Central memory CD8-positive, alpha-beta T cell (primary cell): Measurements from ENCODE around the gene EIF3L.

Experiments used
- ATAC-seq: fragments of 150-1000 bp; cut with Tn5 transposase; replicated peaks from 2 replicates; pipeline ENCODE4 v1.10.0; 2022; ENCODE audit warnings: mild to moderate bottlenecking, moderate FRiP score, moderate number of reproducible peaks; ENCODE audit not compliant: poor library complexity, severe bottlenecking; ENCODE audit errors: extremely low read depth
- DNase-seq, 2 donors: peaks; one replicate each; pipeline ENCODE4 v3.0.0; 2021; ENCODE audit warnings: low spot score in 2 of 2
- H3K27ac Mint-ChIP-seq: one replicate; pipeline ENCODE4 v1.8.0; 2022; ENCODE audit warnings: low read depth, mild to moderate bottlenecking, moderate library complexity, mixed read lengths
- H3K27me3 Mint-ChIP-seq: one replicate; pipeline ENCODE4 v1.8.0; 2022; ENCODE audit warnings: mixed read lengths
- H3K36me3 Mint-ChIP-seq: one replicate; pipeline ENCODE4 v1.8.0; 2022; ENCODE audit warnings: mild to moderate bottlenecking, moderate library complexity, mixed read lengths; ENCODE audit not compliant: insufficient read depth
- H3K4me1 Mint-ChIP-seq: one replicate; pipeline ENCODE4 v1.8.0; 2022; ENCODE audit warnings: mixed read lengths
- H3K4me3 Mint-ChIP-seq: one replicate; pipeline ENCODE4 v1.8.0; 2022; ENCODE audit warnings: mild to moderate bottlenecking, moderate library complexity, mixed read lengths
- H3K9me3 Mint-ChIP-seq: one replicate; pipeline ENCODE4 v1.8.0; 2022; ENCODE audit warnings: mixed read lengths

The EIF3L gene

DNA sequence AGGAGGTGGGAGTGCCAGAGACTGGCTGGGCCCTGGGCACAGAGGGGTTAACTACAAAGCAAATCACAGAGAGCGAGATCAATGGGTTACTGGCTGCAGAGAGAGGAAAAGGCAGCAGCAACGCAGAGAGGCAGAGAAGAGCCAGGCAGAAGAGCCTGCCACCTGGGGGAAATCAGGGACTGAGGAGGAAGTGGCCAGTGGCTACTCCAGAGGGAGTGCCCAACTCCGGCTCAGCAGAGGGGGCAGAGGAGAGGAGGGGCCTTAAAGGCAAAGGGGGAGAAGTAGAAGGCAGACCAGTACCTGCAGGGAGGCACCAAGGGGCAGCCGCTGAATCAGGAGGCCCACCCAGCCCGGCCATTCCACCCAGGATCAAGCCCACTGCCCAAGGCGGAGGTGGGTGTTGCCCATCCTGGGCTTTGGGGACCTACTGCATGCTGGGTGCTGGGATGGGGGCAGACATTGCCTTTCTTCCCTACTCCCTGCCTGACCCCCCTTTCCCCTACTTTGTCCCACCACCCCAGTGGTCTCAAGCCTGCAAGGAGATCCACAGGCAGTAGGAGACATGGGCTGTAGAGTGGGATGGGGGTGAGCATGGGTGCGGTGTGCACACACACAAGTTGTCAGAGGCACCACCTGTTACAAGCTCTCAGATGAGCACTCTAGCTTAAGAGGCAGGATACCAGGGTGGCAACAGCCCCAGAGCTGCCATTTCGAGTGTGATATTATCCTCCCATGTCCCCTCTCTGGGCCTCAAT lies 27.0 kb upstream of the EIF3L start:
- Mint-ChIP-seq H3K4me3 (no peak overlapping the region), H3K27ac (no peak overlapping the region), H3K27me3 (peaks cover 9% of the 10 kb centered on the region), H3K36me3 (no peaks in the 10 kb centered on the region), H3K4me1 (no peaks in the 10 kb centered on the region), H3K9me3 (no peaks in the 10 kb centered on the region)
- ATAC-seq (no peak), DNase-seq (no peak)

DNA sequence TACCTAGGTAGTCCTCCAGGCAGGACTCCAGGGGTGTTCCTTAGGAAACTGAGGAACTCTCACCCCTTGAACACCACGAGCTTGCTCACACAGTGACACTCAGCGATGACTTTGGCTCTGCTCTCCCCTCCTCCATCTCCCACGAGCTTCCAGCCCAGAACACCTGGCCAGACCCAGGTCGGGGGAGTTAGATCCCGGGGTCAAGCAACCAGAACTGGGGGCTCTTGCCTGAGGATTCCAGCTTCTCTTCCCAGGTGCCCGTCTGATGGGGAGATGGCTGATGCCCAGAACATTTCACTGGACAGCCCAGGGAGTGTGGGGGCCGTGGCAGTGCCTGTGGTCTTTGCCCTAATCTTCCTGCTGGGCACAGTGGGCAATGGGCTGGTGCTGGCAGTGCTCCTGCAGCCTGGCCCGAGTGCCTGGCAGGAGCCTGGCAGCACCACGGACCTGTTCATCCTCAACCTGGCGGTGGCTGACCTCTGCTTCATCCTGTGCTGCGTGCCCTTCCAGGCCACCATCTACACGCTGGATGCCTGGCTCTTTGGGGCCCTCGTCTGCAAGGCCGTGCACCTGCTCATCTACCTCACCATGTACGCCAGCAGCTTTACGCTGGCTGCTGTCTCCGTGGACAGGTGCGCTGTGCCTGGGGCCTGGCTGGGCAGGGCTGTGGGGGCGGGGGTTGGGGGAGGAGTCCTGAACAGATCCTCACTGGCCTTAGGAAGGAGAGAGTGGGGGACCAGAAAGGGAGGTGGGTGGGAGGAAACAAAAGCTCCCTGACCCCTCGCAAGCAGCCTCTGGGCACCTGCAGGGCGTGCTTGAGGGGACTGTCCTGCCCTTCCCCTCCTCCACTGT lies 25.9 kb upstream of the EIF3L start, which contains the start of gene GALR3:
GALR3 (plus strand) TSS at position 249 of the 852 bp plus-strand sequence; CDS start at position 274, 25 bp downstream.
- H3K36me3 Mint-ChIP-seq = no peaks in the 10 kb centered on the region
- H3K9me3 Mint-ChIP-seq = no peaks in the 10 kb centered on the region
- peaks cover 9% of the 10 kb centered on the region for H3K27me3 Mint-ChIP-seq
- no peak within 1 kb of the TSS for H3K27ac Mint-ChIP-seq
- ATAC-seq = no peak
- no peak for DNase-seq
- no peaks in the 10 kb centered on the region for H3K4me1 Mint-ChIP-seq
- H3K4me3 Mint-ChIP-seq = peak within 1 kb of the TSS; percentile 27

DNA sequence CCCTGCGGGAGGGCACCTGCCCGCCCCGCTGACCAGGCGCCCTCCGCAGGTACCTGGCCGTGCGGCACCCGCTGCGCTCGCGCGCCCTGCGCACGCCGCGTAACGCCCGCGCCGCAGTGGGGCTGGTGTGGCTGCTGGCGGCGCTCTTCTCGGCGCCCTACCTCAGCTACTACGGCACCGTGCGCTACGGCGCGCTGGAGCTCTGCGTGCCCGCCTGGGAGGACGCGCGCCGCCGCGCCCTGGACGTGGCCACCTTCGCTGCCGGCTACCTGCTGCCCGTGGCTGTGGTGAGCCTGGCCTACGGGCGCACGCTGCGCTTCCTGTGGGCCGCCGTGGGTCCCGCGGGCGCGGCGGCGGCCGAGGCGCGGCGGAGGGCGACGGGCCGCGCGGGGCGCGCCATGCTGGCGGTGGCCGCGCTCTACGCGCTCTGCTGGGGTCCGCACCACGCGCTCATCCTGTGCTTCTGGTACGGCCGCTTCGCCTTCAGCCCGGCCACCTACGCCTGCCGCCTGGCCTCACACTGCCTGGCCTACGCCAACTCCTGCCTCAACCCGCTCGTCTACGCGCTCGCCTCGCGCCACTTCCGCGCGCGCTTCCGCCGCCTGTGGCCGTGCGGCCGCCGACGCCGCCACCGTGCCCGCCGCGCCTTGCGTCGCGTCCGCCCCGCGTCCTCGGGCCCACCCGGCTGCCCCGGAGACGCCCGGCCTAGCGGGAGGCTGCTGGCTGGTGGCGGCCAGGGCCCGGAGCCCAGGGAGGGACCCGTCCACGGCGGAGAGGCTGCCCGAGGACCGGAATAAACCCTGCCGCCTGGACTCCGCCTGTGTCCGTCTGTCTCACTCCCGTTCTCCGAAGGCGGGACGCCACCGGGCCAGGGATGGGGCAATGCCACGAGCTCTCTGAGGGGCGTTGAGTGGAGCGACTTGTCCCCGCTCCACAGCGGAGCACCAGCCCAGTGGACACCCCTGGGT lies 24.3 kb upstream of the EIF3L start:
- no peak for DNase-seq
- Mint-ChIP-seq H3K4me3 (peak overlapping the region; percentile 68), H3K27me3 (peaks cover 9% of the 10 kb centered on the region), H3K36me3 (peaks cover 5% of the 10 kb centered on the region), H3K4me1 (no peaks in the 10 kb centered on the region), H3K27ac (no peak overlapping the region), H3K9me3 (no peaks in the 10 kb centered on the region)
- peak; percentile 40 for ATAC-seq

DNA sequence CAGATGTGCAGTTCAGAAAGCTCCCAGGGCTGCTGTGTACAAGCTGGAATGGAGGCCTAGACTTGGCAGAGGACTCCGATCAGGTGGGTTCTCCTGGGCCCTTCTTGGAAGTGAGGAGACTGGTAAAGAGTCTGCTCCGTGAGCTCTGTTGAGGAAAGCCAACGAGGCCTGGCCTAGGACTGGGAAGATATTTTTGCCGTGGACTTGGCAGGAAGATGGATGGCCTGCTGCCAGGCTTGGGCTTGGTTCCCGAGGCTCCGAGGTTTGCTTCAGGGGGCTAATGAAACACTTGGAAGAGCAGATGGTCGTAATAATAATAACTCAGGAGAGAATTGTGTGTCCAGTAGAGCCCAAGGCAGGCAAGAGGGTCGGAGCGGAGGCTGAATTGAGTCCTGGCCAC lies 22.2 kb upstream of the EIF3L start:
- ATAC-seq (no peak), DNase-seq (no peak)
- no peak overlapping the region for H3K27ac Mint-ChIP-seq
- peaks cover 3% of the 10 kb centered on the region for H3K27me3 Mint-ChIP-seq
- no peaks in the 10 kb centered on the region for H3K9me3 Mint-ChIP-seq
- H3K4me1 Mint-ChIP-seq = no peaks in the 10 kb centered on the region
- no peak overlapping the region for H3K4me3 Mint-ChIP-seq
- H3K36me3 Mint-ChIP-seq = peaks cover 13% of the 10 kb centered on the region

DNA sequence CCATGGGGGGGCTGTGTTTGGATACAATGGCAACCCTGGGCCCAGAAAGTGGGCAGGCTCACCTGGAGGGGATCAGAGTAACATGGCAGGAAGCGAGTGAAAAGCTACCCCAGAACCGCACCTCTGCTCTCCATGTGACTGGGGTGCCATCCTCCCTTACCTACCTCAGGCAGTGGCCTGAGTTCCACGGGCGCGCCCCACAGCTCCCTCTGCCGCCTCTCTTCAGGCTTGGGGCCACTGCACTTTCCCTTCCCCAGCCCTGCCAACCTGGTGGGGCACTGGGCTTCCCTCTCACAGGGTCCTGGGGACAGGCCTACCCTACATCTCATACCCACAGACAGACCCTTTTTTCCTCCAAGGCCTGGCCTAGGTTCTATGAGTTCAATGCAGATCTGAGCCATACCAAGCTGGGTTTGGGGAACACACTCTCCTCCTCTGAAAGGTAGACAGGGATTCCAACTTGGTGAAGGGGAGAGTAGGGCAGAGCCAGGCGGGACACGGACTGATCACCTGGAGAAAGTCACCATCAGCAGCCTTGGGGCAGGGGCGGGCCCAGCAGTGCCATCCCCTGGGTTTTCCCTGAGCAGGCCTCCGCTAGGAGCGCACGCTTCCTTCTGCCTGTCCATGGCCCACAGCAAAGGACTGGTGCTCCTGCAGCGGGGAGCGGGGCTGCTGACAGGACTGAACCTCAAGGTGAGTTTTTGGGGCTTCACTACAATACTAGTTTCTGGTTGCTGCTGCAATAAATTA lies 19.0 kb upstream of the EIF3L start:
- Mint-ChIP-seq H3K4me1 (no peaks in the 10 kb centered on the region), H3K36me3 (peaks cover 26% of the 10 kb centered on the region), H3K9me3 (no peaks in the 10 kb centered on the region), H3K4me3 (no peak overlapping the region), H3K27ac (no peak overlapping the region), H3K27me3 (no peaks in the 10 kb centered on the region)
- DNase-seq (no peak), ATAC-seq (no peak)

DNA sequence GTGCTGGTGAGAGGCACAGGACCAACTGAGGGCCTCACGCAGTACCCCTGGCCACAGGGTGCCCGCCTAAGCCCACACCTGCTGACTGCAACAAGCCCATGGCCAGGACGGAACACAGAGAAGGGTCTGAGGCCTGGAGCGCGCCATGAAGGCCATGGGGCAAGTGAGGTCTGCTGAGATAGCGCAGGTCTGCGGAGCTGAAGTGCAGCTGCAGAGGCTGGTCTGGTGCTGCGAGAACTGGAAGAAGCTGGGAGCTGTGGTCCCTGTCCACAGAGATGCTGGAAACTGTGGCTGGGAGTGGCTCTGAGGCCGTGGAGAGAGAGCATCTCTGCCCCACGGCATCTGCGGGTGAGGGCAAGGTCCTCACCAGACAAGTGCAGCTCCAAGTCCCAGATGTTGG lies 17.7 kb upstream of the EIF3L start:
- DNase-seq = no peak
- H3K27me3 Mint-ChIP-seq = no peaks in the 10 kb centered on the region
- no peak overlapping the region for H3K27ac Mint-ChIP-seq
- H3K4me1 Mint-ChIP-seq = no peaks in the 10 kb centered on the region
- no peaks in the 10 kb centered on the region for H3K9me3 Mint-ChIP-seq
- no peak for ATAC-seq
- H3K36me3 Mint-ChIP-seq = peaks cover 29% of the 10 kb centered on the region
- H3K4me3 Mint-ChIP-seq = no peak overlapping the region

DNA sequence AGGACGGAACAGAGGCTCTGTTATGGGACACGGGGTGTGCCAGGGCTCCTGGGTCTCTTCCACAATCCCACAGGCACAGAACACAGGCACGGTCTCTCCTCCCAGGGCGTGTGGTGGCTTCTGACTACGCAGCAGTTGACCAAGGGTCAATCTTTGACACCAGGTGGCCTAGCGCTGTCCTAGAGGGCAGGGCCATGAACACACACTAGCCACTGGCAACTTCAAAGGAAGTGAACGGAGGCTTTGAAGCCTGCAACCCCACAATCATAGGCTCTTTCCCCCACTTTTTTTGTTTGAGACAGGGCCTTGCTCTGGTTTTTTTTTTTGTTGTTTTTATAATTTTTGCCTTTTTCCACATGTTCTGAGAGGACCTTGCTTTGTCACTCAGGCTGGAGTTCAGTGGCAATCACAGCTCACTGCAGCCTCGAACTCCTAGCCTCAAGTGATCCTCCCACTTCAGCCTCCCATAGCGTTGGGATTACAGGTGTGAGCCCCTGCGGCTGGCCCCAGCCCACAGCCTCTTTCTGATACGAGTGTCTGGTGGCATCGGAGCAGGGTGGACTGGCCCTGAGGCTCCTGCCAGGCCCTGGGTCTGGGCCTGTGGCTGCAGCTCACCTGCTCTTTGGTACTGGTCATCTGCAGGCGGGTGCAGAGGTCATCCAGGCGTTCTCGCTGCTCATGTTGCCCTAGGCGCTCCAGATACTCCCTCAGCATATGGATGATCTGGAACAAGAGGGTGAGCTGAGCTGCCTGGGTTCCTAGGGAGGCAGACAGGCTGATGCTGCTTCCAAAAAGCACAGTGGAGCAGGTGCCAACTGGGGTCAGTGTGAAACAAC lies 17.0 kb upstream of the EIF3L start:
- Mint-ChIP-seq H3K4me1 (no peaks in the 10 kb centered on the region), H3K27me3 (no peaks in the 10 kb centered on the region), H3K36me3 (peaks cover 31% of the 10 kb centered on the region), H3K27ac (no peak overlapping the region), H3K4me3 (no peak overlapping the region), H3K9me3 (no peaks in the 10 kb centered on the region)
- ATAC-seq (no peak), DNase-seq (no peak)

DNA sequence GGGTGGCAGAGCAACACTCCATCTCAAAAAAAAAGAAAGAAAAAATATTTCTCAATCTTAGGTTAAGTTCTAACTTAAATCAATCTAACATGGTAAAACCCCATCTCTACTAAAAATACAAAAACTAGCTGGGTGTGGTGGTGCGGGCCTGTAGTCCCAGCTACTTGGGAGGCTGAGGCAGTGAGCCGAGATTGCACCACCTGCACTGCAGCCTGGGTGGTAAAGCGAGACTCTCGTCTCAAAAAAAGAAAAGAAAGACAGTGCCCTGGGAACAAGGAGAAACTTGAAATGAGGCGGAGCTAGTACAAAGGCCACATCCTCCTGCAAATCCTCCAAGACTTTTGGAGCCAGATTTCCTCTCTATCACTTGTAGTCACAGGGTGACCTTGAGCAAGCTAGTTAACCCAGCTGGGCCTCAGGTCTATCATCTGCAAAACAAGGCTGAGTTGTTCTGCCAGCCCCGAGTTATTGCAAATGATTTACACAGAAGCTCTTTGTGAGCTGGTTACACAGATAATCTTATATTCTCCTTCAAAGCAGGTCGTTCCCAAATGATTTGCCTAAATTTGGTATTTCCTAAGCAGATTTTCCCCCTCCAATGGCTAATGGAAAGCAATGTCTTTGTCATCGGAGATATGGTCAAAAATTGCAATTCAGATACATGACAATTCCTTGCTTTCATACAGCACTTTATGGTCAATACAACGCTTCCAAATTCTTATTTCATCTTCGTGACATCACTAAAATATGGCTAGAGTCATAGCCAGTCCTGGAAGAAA lies 7.0 kb upstream of the EIF3L start:
- H3K4me3 Mint-ChIP-seq = peak overlapping the region; percentile 74
- ATAC-seq = no peak
- H3K9me3 Mint-ChIP-seq = no peaks in the 10 kb centered on the region
- DNase-seq = no peak
- no peaks in the 10 kb centered on the region for H3K27me3 Mint-ChIP-seq
- H3K36me3 Mint-ChIP-seq = peaks cover 14% of the 10 kb centered on the region
- H3K27ac Mint-ChIP-seq = no peak overlapping the region
- peaks cover 11% of the 10 kb centered on the region for H3K4me1 Mint-ChIP-seq

DNA sequence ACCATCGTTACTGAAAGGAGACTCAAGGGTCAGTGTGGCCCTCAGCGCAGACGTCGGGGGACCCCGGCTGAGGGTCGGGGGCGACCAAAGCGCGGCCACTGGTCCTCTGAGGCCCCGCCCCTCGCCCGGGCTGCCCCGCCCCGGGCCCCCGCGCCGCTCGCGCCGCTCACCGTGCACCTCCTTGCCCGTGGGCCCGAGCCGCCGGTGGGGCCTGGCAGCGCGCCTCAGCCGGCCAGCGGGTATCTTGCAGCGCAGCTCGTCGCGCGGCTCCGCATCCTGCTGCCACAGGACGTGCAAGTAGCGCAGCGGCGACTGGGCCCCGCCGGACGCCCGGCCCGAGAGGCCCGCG lies 5.5 kb upstream of the EIF3L start:
- no peak overlapping the region for H3K27ac Mint-ChIP-seq
- peaks cover 22% of the 10 kb centered on the region for H3K4me1 Mint-ChIP-seq
- H3K4me3 Mint-ChIP-seq = peak overlapping the region; percentile 74
- peak; percentile 35 for ATAC-seq
- DNase-seq = no peak
- H3K9me3 Mint-ChIP-seq = no peaks in the 10 kb centered on the region
- H3K36me3 Mint-ChIP-seq = peaks cover 16% of the 10 kb centered on the region
- H3K27me3 Mint-ChIP-seq = no peaks in the 10 kb centered on the region

DNA sequence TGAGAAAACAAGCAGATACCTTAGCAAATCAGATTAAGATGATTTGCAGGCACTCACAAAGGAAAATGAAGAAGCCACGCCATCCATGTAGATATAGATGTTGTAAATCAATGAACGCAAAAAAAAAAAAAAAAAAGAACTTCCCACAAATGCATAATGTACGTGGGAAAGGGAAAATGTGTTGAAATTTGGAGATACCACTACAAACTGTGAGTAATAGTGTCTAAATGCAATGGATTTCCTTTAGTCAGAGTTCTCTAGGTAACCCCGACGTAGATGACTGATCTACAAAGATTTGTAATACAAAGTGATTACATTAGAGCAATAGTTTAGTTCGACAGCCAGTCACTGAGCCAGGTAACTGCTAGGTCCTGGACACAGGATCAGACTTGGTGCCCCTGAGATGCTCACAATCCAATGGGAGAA lies 4.3 kb upstream of the EIF3L start:
- Mint-ChIP-seq H3K36me3 (peaks cover 19% of the 10 kb centered on the region), H3K4me1 (peaks cover 34% of the 10 kb centered on the region), H3K9me3 (no peaks in the 10 kb centered on the region), H3K27me3 (no peaks in the 10 kb centered on the region), H3K4me3 (peak overlapping the region; percentile 74), H3K27ac (peak overlapping the region; percentile 32)
- DNase-seq (no peak), ATAC-seq (no peak)

DNA sequence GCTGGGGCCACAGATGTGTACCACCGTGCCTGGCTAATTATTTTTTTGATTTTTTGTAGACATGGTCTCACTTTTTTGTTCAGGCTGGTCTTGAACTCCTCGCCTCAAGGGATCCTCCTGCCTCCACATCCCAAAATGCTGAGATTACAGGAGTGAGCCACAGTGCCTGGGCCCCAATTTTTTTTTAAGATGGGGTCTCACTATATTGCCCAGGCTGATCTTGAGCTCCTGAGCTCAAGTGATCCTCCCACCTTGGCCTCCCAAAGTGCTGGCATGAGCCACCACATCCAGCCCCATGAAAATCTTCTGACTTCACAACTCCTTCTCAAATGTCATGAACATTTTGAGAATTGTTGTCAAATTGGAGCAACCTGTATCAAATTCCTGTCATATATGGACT lies 2.8 kb upstream of the EIF3L start:
- peaks cover 43% of the 10 kb centered on the region for H3K4me1 Mint-ChIP-seq
- no peak overlapping the region for H3K27ac Mint-ChIP-seq
- DNase-seq (no peak), ATAC-seq (no peak)
- H3K9me3 Mint-ChIP-seq = no peaks in the 10 kb centered on the region
- peaks cover 22% of the 10 kb centered on the region for H3K36me3 Mint-ChIP-seq
- no peaks in the 10 kb centered on the region for H3K27me3 Mint-ChIP-seq
- H3K4me3 Mint-ChIP-seq = no peak overlapping the region
